ENCODE results near the gene ANXA6. TPM values are rescaled to one million over a fixed set of nuclear protein-coding genes. Genes with fewer than 3 reads are reported as not detected.

The ANXA6 gene
- total and polyA plus RNA-seq, 9 of the 15 experiments (the other 6 are each of a cell fraction or from before 2014, with no cell fraction given): 0.70 to 13.2 (median 8.3) TPM

DNA sequence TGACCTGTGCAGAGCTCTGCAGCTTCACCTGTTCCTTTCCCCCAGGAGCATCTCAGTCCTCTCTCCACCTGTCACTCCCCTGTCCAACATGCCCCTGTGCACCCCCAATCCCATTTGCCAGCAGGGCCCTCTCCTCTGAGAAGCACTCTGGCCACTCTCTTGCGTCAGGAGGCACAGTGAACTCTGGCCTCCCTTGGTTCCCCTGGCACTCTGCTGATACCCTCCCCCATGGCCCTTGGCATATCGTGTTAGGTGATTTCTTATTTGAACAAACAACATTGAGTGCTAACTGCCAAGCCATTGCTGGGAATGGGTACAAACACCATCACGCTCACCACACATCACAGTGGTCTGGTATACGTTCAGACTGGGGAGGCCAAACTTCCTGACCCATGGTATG is 55.8 kb downstream of the ANXA6 start (continued):
- no peak for TF ChIP-seq JUND (IDR thresholded peaks at IDR 0.05; ENCODE audit: borderline replicate concordance, low read depth, low read length)
- TF ChIP-seq JUND (tag; IDR thresholded peaks at IDR 0.05; ENCODE audit: borderline replicate concordance, low read depth, low read length): no peak
- TF ChIP-seq, protein P1, sequence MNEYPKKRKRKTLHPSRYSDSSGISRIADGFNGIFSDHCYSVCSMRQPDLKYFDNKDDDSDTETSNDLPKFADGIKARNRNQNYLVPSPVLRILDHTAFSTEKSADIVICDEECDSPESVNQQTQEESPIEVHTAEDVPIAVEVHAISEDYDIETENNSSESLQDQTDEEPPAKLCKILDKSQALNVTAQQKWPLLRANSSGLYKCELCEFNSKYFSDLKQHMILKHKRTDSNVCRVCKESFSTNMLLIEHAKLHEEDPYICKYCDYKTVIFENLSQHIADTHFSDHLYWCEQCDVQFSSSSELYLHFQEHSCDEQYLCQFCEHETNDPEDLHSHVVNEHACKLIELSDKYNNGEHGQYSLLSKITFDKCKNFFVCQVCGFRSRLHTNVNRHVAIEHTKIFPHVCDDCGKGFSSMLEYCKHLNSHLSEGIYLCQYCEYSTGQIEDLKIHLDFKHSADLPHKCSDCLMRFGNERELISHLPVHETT (CRISPR knock-in tag; conservative IDR thresholded peaks at IDR 0.05 in 1 of 2, IDR thresholded peaks at IDR 0.05 in 1 of 2): no peak
- TF ChIP-seq BRD4 (IDR thresholded peaks at IDR 0.05): no peak
- no peak for TF ChIP-seq PHB2 (IDR thresholded peaks at IDR 0.05; ENCODE audit: low read depth)
- TF ChIP-seq, protein P2, sequence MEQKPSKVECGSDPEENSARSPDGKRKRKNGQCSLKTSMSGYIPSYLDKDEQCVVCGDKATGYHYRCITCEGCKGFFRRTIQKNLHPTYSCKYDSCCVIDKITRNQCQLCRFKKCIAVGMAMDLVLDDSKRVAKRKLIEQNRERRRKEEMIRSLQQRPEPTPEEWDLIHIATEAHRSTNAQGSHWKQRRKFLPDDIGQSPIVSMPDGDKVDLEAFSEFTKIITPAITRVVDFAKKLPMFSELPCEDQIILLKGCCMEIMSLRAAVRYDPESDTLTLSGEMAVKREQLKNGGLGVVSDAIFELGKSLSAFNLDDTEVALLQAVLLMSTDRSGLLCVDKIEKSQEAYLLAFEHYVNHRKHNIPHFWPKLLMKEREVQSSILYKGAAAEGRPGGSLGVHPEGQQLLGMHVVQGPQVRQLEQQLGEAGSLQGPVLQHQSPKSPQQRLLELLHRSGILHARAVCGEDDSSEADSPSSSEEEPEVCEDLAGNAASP (IDR thresholded peaks at IDR 0.05): no peak
- no peak for TF ChIP-seq MEF2A (IDR thresholded peaks at IDR 0.05; ENCODE audit: control insufficient read depth, low read depth, low read length)
- TF ChIP-seq ZNF778 (CRISPR knock-in tag; IDR thresholded peaks at IDR 0.05): no peak
- TF ChIP-seq, protein P3, sequence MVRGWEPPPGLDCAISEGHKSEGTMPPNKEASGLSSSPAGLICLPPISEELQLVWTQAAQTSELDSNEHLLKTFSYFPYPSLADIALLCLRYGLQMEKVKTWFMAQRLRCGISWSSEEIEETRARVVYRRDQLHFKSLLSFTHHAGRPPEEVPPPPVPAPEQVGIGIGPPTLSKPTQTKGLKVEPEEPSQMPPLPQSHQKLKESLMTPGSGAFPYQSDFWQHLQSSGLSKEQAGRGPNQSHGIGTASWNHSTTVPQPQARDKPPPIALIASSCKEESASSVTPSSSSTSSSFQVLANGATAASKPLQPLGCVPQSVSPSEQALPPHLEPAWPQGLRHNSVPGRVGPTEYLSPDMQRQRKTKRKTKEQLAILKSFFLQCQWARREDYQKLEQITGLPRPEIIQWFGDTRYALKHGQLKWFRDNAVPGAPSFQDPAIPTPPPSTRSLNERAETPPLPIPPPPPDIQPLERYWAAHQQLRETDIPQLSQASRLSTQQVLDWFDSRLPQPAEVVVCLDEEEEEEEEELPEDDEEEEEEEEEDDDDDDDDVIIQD (CRISPR knock-in tag; IDR thresholded peaks at IDR 0.05): no peak
- TF ChIP-seq SNIP1 (IDR thresholded peaks at IDR 0.05; ENCODE audit: low read depth): no peak
- no peak for TF ChIP-seq ZNF75A (CRISPR knock-in tag; IDR thresholded peaks at IDR 0.05)
- TF ChIP-seq ID3 (CRISPR knock-in tag; IDR thresholded peaks at IDR 0.05): no peak
- TF ChIP-seq ID3 (tag; IDR thresholded peaks at IDR 0.05): 0 out of 2 replicates have a peak, but pooled peaks have one; percentile 24
- TF ChIP-seq, protein P4, sequence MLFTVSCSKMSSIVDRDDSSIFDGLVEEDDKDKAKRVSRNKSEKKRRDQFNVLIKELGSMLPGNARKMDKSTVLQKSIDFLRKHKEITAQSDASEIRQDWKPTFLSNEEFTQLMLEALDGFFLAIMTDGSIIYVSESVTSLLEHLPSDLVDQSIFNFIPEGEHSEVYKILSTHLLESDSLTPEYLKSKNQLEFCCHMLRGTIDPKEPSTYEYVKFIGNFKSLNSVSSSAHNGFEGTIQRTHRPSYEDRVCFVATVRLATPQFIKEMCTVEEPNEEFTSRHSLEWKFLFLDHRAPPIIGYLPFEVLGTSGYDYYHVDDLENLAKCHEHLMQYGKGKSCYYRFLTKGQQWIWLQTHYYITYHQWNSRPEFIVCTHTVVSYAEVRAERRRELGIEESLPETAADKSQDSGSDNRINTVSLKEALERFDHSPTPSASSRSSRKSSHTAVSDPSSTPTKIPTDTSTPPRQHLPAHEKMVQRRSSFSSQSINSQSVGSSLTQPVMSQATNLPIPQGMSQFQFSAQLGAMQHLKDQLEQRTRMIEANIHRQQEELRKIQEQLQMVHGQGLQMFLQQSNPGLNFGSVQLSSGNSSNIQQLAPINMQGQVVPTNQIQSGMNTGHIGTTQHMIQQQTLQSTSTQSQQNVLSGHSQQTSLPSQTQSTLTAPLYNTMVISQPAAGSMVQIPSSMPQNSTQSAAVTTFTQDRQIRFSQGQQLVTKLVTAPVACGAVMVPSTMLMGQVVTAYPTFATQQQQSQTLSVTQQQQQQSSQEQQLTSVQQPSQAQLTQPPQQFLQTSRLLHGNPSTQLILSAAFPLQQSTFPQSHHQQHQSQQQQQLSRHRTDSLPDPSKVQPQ (CRISPR knock-in tag; IDR thresholded peaks at IDR 0.05; ENCODE audit: borderline replicate concordance): no peak
- 0 out of 2 replicates have a peak, but pooled peaks have one; percentile 55 for TF ChIP-seq ZNF12 (CRISPR knock-in tag; IDR thresholded peaks at IDR 0.05)
- TF ChIP-seq ZBTB9 (CRISPR knock-in tag; IDR thresholded peaks at IDR 0.05): 0 out of 2 replicates have a peak, but pooled peaks have one; percentile 2
